ENCODE results near the gene RAMP3.

DNA sequence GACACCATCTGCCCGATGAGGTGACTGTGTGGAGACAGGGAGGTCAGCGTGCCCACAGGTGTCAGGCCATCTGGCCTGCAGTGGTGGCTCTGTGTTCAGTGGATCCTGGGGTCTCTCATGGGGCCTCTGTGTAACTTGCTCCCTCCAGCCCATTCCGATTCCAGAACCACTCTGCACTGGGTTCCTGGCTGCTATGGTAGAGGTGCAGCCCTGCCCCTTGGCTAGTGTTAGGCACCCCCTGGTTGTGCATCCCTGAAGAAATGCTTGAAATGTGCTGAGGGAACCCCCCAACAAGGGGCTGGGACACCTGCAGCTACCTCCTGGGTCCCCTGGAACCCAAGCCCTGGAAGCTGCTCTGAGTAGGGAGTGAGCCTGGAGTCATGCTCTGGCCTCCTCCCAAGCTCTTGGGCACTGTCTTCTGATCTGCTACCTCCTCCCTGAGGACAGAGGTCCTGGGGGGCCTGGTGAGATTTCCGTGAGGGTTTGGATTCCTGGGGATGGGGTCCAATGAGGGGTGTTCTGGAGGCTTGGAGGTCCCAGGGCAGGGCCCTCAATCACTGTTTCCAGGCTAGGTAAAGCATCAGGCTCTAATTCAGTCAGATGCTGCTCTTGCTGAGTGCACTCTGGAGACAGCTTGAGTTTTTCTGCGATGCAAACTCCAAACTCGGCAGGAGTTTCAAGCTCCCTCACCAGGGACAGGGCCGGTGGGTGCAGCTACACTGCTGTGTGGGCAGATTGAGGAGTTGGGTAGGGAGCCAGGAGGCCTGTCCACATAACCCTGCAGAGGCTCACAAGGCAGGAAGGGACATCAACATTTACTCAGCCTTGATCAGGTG is 27.7 kb downstream of the RAMP3 start:
- TF ChIP-seq POLR2AphosphoS5 (IDR thresholded peaks at IDR 0.05; ENCODE audit: borderline replicate concordance, low read depth, low read length) (no peak), EZH2 (IDR thresholded peaks at IDR 0.05) (no peak), FOXP2 (optimal IDR thresholded peaks at IDR 0.05; ENCODE audit: control extremely low read depth, extremely low read length, insufficient read depth) (no peak)

Measured in SK-N-MC (cell line).